Neuron (in vitro differentiated cells): ENCODE measurements around the gene STEAP2.

Experiments used
- H2AFZ ChIP-seq: one replicate; pipeline ENCODE4 v1.6.1; 2013; ENCODE audit warnings: low read depth, mild to moderate bottlenecking, inconsistent platforms, low read length, moderate library complexity
- H3K27me3 ChIP-seq: one replicate; pipeline ENCODE4 v1.6.1; 2013; ENCODE audit warnings: low read length; ENCODE audit not compliant: insufficient read depth
- H3K36me3 ChIP-seq: one replicate; pipeline ENCODE4 v1.6.1; 2013; ENCODE audit warnings: low read length; ENCODE audit not compliant: insufficient read depth
- H3K4me1 ChIP-seq: one replicate; pipeline ENCODE4 v1.6.1; 2013; ENCODE audit warnings: low read length; ENCODE audit not compliant: insufficient read depth
- H3K4me3 ChIP-seq: 2 replicates; pipeline ENCODE4 v1.5.1; 2013; ENCODE audit warnings: mild to moderate bottlenecking, low read length, moderate library complexity
- H3K9me3 ChIP-seq: one replicate; pipeline ENCODE4 v1.6.1; 2013; ENCODE audit warnings: low read length

The STEAP2 gene

DNA sequence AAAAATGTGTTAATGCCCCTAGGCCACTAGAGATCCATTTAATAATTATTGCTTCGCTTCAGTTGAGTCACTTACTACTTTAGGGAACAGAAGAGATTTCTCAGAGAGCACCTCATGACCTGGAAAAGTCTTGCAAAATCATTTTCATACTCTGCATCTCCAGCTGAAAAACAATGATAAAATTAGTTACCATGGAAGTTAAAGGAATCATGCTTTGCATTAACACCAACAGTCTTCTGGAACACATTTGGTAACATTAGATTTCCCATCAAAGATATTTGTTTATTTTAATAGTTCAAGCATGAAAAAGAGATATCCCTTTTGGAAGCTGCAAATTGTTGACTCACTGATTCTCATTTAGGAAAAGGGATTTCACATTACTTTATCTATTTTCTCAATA lies 1.8 kb upstream of the STEAP2 start:
- H3K36me3 ChIP-seq = no peaks in the 10 kb centered on the region
- peaks cover 8% of the 10 kb centered on the region for H3K4me1 ChIP-seq
- no peak overlapping the region for H2AFZ ChIP-seq

DNA sequence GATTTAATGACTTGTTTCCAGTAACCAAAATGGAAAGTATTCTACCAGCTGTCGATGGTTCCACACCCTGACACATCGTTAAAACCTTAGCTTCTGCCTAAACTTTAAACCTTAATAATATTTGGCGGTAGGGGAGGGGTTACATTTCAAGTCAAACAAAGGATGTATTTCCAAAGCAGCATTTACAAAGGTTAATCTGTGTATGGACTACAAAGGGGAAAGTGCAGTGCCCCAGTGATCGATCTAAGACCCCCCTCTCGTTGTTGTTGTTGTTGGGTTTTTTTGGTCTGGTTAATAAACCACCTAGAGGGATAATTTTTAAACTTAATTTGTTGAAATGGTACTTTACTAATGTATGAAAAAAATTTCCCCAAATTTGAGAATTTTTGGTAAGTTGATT lies 1.1 kb upstream of the STEAP2 start:
- Histone ChIP-seq H3K4me3 (no peak overlapping the region), H3K36me3 (no peaks in the 10 kb centered on the region), H2AFZ (peak overlapping the region; percentile 92), H3K4me1 (peaks cover 8% of the 10 kb centered on the region), H3K27me3 (peaks cover 28% of the 10 kb centered on the region), H3K9me3 (no peaks in the 10 kb centered on the region)

More for the DNA sequence above, 1.8 kb upstream of the STEAP2 start:
- Histone ChIP-seq H3K4me3 (no peak overlapping the region), H3K27me3 (peaks cover 28% of the 10 kb centered on the region), H3K9me3 (no peaks in the 10 kb centered on the region)

DNA sequence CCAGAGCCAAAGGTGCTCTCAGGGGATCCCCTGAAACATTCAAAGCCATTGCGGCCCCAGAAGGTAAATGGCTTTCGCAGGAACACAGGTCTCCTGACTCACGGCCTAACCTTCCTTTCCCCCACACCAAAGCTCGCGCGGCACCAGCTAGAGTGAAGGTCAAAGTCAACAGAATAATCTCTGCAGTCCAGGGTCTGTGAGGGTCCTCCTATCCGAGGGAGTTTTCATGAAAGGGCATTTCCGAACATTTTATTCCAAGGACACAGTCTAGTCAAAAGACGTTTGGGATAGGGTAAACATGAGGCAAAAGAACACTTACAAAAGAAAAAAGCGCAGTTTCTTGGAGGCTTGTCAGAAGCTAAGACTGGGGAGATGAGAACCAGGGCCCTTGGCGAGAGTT lies 559 bp upstream of the STEAP2 start:
- H3K27me3 ChIP-seq = peaks cover 28% of the 10 kb centered on the region

DNA sequence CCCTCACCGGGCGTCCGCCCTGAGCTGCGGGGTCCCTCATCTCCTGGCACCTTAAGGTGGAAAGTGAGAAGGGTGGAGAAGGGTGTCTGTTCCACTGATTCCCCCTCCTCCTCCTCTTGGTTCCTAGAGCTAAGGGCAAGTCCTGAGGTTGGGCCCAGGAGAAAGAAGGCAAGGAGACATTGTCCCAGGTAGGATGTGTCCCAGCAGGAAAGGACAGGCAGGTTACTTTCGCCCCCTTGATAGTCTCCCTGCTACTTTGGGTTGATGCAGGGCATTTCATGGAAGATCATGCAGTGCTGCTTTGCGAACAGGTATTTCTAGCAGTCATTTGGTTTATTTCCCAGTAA lies 582 bp downstream of the STEAP2 start:
- peak overlapping the region; percentile 55 for H3K4me3 ChIP-seq
- H3K4me1 ChIP-seq = peaks cover 8% of the 10 kb centered on the region

More for the DNA sequence above, 559 bp upstream of the STEAP2 start:
- H3K4me1 ChIP-seq = peaks cover 8% of the 10 kb centered on the region
- H3K4me3 ChIP-seq = peak overlapping the region; percentile 55
- peak overlapping the region; percentile 92 for H2AFZ ChIP-seq
- no peaks in the 10 kb centered on the region for H3K36me3 ChIP-seq
- H3K9me3 ChIP-seq = no peaks in the 10 kb centered on the region

DNA sequence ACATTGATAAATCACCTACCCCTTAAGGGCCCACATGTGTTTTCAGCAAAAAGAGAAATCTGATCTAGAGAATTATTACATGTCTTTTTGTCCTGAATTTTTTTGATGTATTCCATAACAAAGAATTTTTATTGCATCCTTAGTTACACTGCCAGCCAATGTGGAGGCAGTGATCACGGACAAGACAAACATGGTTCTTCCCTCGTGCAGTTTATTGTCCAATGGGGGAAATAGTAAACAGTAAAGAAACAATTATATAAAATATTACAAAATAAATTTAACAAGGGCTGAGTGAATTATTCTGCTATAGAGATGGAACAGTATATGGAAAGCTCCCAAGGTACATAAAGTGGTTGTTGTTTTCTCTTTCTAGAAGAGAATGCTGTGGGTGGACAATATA lies 2.0 kb downstream of the STEAP2 start:
- no peak overlapping the region for H3K4me3 ChIP-seq
- peaks cover 28% of the 10 kb centered on the region for H3K27me3 ChIP-seq
- H3K9me3 ChIP-seq = no peaks in the 10 kb centered on the region
- H3K4me1 ChIP-seq = peaks cover 8% of the 10 kb centered on the region
- H2AFZ ChIP-seq = no peak overlapping the region
- H3K36me3 ChIP-seq = no peaks in the 10 kb centered on the region

More for the DNA sequence above, 582 bp downstream of the STEAP2 start:
- Histone ChIP-seq H3K27me3 (peaks cover 28% of the 10 kb centered on the region), H2AFZ (peak overlapping the region; percentile 92), H3K36me3 (no peaks in the 10 kb centered on the region), H3K9me3 (no peaks in the 10 kb centered on the region)

DNA sequence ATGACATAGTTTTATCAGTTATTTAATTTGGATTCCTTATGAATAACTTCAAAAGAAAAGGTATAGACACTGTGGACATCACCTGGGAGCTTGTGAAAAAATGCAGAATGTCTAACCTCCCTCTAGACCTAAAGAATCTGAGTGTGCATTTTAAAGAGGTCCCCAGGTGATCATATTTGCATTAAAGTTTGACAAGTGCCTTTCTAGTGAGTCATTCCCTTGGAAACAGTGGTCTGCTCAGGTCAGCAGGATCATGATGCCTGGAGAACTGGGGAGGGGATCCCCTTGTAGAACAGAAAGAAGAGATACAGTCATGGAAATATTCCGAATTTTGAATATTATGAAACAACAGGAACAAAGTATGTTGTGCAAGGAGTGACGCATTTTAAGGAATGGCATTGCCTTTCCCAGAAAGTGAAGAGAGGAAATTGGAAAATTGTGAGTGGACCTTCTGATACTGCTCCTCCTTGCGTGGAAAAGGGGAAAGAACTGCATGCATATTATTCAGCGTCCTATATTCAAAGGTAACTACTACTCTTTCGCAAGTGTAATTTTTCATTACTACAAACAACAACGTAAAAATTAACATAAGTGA lies 4.6 kb downstream of the STEAP2 start:
- H3K4me1 ChIP-seq = peaks cover 3% of the 10 kb centered on the region
- H3K9me3 ChIP-seq = no peaks in the 10 kb centered on the region
- H3K36me3 ChIP-seq = no peaks in the 10 kb centered on the region
- no peak overlapping the region for H2AFZ ChIP-seq
- peaks cover 18% of the 10 kb centered on the region for H3K27me3 ChIP-seq
- H3K4me3 ChIP-seq = no peak overlapping the region

DNA sequence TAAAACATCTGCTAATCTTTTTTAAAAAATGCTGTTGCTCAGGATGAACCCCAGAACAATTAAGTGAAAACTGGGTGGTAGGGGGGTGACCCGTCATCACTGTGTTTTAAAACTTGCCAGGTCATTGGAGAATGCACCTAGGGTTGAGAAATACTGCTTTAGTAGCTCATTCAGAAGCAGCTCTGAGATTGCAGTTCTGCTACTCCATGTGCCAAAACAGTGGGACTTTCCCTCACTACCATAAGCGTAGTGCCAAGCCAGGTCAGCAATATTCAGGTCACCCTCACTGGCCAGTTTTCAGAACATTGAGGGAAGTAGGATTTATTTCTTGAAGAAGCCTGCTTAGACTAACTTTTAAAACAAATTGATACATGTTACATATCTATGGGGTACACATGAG lies 5.2 kb downstream of the STEAP2 start:
- Histone ChIP-seq H3K9me3 (no peaks in the 10 kb centered on the region), H2AFZ (no peak overlapping the region), H3K27me3 (peaks cover 17% of the 10 kb centered on the region), H3K4me1 (peaks cover 3% of the 10 kb centered on the region), H3K36me3 (no peaks in the 10 kb centered on the region), H3K4me3 (no peak overlapping the region)

DNA sequence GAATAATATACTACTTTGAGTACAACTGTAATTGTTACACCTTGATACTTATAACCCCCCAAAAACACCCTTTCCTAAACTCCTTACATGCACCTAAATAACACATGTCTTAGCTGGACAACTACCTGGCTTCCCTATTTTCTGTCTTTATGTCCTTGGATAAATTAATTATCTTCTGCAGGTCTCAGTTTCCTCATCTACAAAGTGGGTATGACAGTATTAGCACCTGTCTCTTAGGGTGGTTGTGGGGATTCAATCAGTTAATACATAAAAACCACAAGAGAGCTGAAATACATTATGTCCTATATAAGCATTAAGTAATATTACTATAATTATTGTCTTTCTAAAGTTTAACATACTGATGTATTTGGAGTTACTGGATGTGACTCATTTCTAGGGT lies 10.8 kb downstream of the STEAP2 start:
- no peaks in the 10 kb centered on the region for H3K9me3 ChIP-seq
- H3K27me3 ChIP-seq = no peaks in the 10 kb centered on the region
- no peak overlapping the region for H3K4me3 ChIP-seq
- H3K36me3 ChIP-seq = no peaks in the 10 kb centered on the region
- H3K4me1 ChIP-seq = peaks cover 15% of the 10 kb centered on the region
- no peak overlapping the region for H2AFZ ChIP-seq

DNA sequence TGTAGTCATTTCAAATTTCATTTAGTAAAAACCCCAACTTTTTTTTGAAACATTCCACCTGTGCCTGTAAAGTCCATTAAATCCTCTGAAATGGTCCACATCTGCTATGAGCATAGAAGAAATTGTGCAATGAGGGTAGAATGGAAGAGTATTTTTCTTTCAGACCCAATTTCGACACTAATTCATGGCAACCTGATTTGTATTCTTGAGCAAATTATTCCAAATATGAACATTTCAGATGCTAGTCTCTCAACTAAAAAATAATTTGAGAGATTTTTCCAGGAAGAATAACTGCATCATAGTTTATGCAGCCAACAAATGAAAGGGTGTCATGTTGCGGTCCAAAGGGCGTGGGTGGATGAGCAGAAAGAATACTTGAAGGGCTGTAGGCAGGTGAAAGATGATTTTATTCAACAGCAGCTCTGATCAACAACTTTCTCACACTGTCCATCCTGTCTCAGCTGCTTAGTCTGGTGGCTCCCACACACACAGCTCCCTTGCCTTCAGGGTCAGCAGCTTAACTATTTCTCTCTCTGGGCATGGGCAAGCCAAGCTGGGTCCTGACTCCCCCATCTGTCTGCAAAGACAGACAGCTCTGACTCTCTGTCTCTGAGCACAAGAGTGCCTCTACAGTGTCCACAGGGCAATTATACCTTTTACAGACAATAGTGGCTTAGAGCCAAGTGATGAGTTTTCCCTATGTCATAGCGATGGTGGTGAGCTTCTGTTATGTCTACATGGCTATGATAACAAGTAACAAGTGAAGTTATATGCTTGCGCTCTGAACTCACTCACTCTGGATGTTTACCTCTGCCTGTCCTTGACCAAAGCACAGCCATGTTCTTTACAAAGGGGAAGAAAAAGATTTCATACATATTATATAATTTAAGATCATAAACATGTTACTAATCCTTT lies 11.5 kb downstream of the STEAP2 start:
- Histone ChIP-seq H3K9me3 (no peaks in the 10 kb centered on the region), H3K36me3 (no peaks in the 10 kb centered on the region), H3K27me3 (no peaks in the 10 kb centered on the region), H2AFZ (no peak overlapping the region), H3K4me3 (no peak overlapping the region), H3K4me1 (peaks cover 15% of the 10 kb centered on the region)

DNA sequence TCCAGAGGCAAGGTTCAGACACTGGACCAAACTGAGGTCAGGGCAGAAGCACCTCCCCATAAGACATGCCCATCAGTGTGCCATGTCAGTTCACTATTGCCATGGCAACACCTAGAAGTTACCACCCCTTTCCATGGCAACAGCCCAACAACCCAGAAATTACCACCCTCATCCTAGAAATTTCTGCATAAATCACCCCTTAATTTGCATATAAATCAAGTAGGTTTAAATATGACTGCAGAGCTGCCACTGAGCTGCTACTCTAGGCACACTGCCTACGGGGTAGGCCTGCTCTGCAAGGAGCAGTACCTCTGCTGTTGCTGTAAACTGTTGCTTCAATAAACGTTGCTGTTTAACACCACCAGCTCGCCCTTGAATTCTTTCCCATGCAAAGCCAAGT lies 12.7 kb downstream of the STEAP2 start:
- H3K4me1 ChIP-seq = peaks cover 15% of the 10 kb centered on the region
- H3K9me3 ChIP-seq = no peaks in the 10 kb centered on the region
- H3K4me3 ChIP-seq = no peak overlapping the region
- H3K27me3 ChIP-seq = no peaks in the 10 kb centered on the region
- H3K36me3 ChIP-seq = no peaks in the 10 kb centered on the region
- no peak overlapping the region for H2AFZ ChIP-seq

DNA sequence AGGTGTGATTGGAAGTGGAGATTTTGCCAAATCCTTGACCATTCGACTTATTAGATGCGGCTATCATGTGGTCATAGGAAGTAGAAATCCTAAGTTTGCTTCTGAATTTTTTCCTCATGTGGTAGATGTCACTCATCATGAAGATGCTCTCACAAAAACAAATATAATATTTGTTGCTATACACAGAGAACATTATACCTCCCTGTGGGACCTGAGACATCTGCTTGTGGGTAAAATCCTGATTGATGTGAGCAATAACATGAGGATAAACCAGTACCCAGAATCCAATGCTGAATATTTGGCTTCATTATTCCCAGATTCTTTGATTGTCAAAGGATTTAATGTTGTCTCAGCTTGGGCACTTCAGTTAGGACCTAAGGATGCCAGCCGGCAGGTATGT lies 13.6 kb downstream of the STEAP2 start:
- H3K27me3 ChIP-seq = no peaks in the 10 kb centered on the region
- H3K36me3 ChIP-seq = no peaks in the 10 kb centered on the region
- H3K4me3 ChIP-seq = no peak overlapping the region
- no peak overlapping the region for H2AFZ ChIP-seq
- no peaks in the 10 kb centered on the region for H3K9me3 ChIP-seq
- H3K4me1 ChIP-seq = peaks cover 15% of the 10 kb centered on the region

DNA sequence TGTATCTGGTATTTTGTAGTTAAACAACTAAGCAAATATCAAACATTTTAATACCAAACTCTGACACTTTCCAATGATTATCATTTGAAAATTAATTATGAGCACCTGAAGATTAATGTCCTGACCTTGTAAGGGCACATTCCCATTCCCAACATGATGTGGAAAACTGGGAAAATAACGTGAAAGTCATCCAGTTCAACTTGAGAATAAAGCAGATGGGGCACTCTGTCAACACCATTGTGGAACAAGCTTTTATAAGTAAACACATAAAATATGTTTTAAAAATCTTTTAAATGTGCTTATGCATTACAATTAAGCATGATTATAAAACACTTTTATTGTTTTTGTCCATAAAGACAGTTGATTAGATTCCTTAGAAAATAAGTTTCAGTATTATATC lies 14.1 kb downstream of the STEAP2 start:
- Histone ChIP-seq H3K27me3 (no peaks in the 10 kb centered on the region), H3K4me1 (peaks cover 15% of the 10 kb centered on the region), H3K4me3 (no peak overlapping the region), H3K36me3 (no peaks in the 10 kb centered on the region), H3K9me3 (no peaks in the 10 kb centered on the region), H2AFZ (no peak overlapping the region)

DNA sequence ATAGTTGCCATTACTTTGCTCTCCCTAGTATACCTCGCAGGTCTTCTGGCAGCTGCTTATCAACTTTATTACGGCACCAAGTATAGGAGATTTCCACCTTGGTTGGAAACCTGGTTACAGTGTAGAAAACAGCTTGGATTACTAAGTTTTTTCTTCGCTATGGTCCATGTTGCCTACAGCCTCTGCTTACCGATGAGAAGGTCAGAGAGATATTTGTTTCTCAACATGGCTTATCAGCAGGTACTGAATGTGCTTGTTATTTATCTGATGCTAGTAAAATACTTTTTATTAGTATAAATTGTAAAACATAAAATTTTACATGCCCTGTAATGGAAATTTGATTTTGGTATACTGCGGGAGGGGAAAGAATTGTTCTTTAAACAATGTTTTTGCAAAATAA lies 15.7 kb downstream of the STEAP2 start:
- Histone ChIP-seq H2AFZ (no peak overlapping the region), H3K4me1 (peaks cover 15% of the 10 kb centered on the region), H3K4me3 (no peak overlapping the region), H3K36me3 (no peaks in the 10 kb centered on the region), H3K27me3 (no peaks in the 10 kb centered on the region), H3K9me3 (no peaks in the 10 kb centered on the region)
